HG02970 (cell line): ENCODE results near the gene OGFOD1.
"Not testable (repeated sequence)": the region's sequence is repeated elsewhere in the genome, so short reads cannot be mapped to it uniquely, and the experiment has no call there.

Experiments used
- ATAC-seq: cut with Tn5 transposase; IDR thresholded peaks from one replicate; pipeline ENCODE4 v1.9.1; 2021; ENCODE audit warnings: mild to moderate bottlenecking, moderate library complexity, moderate number of reproducible peaks; ENCODE audit not compliant: unreplicated experiment, low FRiP score

OGFOD1 gene

GRCh38 chr16:56478281-56479049 is 27.1 kb downstream of the OGFOD1 start:
- ATAC-seq = no peak

- no peak for ATAC-seq
Observed at GRCh38 chr16:56479469-56479868, 28.1 kb downstream of the OGFOD1 start.

GRCh38 chr16:56480776-56481467 is 29.6 kb downstream of the OGFOD1 start:
- ATAC-seq = no peak

- no peak for ATAC-seq
Observed at GRCh38 chr16:56481468-56482122, 30.2 kb downstream of the OGFOD1 start.

- no peak for ATAC-seq
Observed at GRCh38 chr16:56482683-56483236, 31.4 kb downstream of the OGFOD1 start.

DNA sequence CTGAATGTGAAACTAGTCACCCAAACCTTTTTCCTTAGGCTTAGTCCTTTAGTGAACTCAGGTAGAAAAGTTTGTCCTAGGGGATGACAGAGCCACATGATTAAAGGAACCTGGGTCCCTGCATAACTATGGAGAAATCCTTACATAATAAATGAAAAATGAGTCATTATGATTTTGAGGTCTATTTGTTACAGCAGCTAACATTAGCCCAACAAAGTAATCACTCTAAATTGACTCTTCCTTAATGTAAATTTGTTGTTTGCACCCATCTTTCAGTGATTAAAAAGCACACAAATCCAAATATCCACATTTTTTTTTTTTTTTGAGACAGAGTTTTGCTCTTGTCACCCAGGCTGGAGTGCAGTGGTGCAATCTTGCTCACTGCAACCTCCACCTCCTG is 32.0 kb downstream of the OGFOD1 start:
- ATAC-seq = no peak

DNA sequence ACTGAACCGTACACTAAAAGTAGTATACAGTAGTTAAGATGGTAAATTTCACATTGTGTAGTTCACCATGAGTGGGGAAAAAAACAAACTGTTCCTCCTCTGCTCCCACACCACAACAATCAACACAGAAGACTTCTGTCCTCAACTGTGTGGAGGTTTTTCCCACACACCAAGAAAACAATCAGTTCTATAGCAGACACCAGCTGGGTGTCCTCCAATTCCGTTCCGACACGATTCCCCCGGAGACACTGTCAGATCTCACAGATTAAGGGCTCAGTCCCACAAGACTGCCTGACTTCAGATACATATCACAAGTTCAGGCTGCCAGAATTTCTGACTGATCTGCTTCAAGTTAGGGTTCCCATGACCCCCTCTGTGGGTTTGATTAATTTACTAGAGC is 36.7 kb downstream of the OGFOD1 start:
- ATAC-seq = no peak

GRCh38 chr16:56488868-56489267 is 37.5 kb downstream of the OGFOD1 start:
- not testable (repeated sequence) for ATAC-seq

DNA sequence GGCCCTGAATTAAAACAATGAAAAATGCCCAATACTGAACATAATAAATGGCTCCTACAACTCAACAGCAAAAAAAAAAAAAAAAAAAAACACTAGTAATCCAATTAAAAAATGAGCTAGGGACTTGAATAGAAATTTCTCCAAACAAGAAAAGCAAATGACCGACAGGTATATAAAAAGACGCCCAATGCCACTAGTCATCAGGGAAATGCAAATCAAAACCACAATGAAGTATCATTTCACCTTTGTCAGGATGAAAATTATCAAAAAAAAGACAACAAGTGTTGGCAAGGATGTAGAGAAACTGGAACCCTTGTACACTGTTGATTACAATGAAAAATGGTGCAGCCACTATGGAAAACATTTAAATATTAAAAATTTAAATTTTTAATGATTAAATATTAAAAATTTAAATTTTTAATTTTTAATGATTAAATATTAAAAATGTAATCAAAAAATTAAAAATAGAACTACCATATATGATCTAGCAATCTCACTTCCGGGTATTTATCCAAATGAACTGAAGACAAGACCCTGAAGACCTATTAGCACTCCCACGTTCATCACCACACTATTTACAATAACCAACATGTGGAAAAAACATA is 40.4 kb downstream of the OGFOD1 start:
- ATAC-seq = no peak

DNA sequence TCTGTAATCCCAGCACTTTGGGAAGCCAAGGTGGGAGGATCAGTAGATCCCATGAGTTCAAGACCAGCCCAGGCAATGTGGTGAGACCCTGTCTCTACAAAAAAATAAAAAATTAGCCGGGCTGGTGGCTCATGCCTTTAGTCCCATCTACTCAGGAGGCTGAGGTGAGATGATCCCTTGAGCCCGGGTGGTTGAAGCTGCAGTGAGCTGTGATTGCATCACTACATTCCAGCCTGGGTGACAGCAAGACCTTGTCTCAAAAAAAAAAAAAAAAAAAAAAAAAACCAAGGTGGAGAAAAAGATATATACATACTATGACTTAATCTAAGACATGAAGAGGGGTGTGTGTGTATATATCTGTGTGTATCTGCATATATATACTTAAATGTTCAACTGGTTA is 41.8 kb downstream of the OGFOD1 start:
- no peak for ATAC-seq

GRCh38 chr16:56493815-56494214 is 42.5 kb downstream of the OGFOD1 start:
- ATAC-seq = no peak

DNA sequence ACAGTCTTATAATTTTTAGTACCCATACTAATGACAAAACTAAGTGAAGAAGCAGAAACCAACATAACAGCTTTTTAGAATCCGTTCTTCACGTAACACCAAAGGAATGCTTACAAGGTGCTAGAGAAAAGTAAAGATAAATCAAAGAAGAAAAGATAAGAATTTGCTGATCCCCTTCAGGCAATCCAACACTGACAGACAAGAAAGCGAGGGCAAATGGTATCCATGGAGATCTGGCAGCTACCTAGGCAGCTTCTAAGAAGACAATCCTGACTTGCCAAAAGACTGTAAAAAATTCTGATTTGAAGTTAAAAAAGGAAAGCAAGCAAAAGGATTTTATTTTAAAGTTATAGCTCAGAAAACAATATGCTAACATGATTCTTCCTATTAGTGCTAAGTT is 53.8 kb downstream of the OGFOD1 start:
- ATAC-seq = no peak

DNA sequence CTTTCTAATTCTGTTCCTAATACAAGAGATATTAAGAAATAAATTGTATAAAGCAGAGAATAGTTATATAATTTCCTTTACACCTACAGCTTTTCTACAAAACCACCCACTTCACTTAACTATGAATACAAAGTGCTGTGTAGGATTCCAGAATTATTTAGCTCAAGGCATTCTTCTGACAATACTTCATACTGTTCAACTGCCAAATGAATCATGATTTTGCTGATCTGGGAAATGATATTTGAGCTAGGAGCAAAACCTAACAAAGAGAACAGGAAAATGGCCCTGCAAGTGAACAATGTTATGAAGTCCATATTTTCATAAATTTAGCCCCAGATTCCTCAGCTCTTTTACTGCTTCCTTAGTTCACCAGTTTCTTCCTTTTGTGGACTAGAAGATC is 55.6 kb downstream of the OGFOD1 start:
- no peak for ATAC-seq

DNA sequence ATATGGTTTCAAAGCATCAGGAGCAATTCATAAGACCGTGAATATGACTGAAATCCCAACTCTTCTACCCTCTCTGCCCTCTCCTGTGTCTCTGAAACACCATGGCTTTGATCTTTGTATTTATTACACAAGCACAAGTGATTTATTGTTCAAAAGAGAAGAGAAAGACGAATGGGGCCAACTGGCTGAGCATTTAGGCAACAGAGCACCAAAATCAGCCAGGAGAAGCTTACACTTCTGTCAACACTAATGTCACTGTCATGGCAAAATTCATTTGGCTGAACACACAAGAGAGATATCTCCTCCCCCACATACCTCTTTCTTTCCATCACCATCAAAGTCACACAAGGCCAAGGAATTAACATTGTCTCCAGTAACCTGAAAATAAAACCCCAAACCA is 59.2 kb downstream of the OGFOD1 start:
- no peak for ATAC-seq

GRCh38 chr16:56512025-56512424 is 60.7 kb downstream of the OGFOD1 start:
- ATAC-seq = no peak

DNA sequence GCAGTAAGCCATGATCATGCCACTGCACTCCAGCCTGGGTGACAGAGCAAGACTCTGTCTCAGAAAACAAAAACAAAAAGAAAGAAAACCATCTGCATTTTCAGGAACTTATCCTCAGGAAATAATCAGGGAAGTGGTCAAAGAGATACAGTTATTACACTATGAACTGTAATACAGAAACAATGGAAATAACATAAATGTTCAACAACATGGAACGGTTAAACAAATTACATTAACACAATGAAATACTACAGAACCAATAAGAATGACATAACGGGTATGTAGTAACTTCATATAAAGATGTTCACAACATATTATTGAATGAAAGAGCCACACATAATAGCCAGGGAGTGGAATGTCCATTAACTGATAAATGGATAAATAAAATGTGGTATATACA is 61.7 kb downstream of the OGFOD1 start:
- no peak for ATAC-seq

GRCh38 chr16:56513972-56514371 is 62.6 kb downstream of the OGFOD1 start:
- no peak for ATAC-seq

- no peak for ATAC-seq
Observed at GRCh38 chr16:56514845-56515244, 63.5 kb downstream of the OGFOD1 start.

- ATAC-seq = no peak
Observed at GRCh38 chr16:56515665-56516064, 64.3 kb downstream of the OGFOD1 start.

- no peak for ATAC-seq
Observed at GRCh38 chr16:56517206-56517605, 65.9 kb downstream of the OGFOD1 start.

GRCh38 chr16:56518425-56518824 is 67.1 kb downstream of the OGFOD1 start:
- no peak for ATAC-seq
